GM23248 (cell line): ENCODE measurements around the gene TRAF4.

Source experiments
- EZH2 ChIP-seq: fragments of 200-600 bp; sonication (generic); IDR thresholded peaks from 2 replicates; pipeline ENCODE4 v1.6.1; 2018; ENCODE audit warnings: antibody characterized with exemption, mild to moderate bottlenecking; ENCODE audit not compliant: insufficient read depth, poor library complexity, severe bottlenecking
- EZH2phosphoT487 ChIP-seq: fragments of 200-600 bp; sonication (generic); IDR thresholded peaks from 2 replicates; pipeline ENCODE4 v1.6.1; 2018; ENCODE audit warnings: antibody characterized with exemption, moderate library complexity, mild to moderate bottlenecking, low read depth; ENCODE audit not compliant: insufficient read depth

DNA sequence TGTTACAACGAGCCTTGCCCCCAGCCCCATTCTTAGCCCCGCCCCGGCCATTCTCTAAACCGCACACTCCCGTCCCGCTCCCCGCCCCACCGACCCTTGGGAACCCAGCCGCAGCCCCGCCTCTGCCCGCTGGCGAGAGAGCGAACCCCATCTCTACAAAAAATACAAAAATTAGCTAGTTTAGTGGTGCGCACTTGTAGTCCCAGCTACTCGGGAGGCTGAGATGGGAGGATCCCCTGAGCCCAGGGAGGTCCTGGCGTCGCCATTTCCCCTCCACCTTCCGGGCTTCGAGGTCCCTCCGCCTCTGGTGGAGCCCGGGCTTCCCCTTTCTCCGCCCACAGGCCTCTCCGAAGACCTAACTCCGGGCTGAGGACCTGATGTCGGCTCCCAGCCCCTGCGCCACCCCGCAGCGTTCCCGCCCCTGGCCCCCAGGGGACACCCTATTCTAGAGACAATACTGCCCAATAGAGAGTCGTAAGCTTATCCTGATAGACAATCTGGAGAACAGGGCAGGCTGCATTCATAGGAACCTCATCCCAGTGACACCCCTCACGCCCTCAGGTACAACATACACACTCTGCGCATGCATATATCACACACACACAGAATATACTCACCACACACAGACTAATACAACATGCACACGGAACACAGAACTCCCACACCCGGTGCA lies 31.6 kb upstream of the TRAF4 start:
- TF ChIP-seq EZH2: no peak
- no peak for TF ChIP-seq EZH2phosphoT487
